Measurements from ENCODE around the gene RTN4RL2.

Gene RTN4RL2

DNA sequence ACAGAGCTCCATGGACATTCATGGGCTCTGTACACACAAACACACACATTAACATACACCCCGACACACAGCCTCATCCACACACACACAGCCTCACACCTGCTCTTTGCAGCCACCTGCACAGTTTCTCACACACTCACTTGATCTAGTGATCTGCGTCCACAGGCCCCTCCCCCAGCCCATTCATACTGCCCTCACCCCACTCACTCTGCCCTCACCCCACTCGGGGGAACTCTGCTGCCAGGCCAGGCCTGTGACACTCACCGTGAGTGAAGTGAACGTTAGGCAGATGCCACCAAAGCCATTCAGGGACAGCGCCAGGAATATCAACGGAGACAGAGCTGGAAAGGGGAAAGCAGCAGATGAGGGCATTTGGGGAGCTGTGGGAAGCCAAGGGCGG, 40.2 kb downstream of the RTN4RL2 start:
- no peak for DNase-seq (ENCODE audit: low read depth)

DNA sequence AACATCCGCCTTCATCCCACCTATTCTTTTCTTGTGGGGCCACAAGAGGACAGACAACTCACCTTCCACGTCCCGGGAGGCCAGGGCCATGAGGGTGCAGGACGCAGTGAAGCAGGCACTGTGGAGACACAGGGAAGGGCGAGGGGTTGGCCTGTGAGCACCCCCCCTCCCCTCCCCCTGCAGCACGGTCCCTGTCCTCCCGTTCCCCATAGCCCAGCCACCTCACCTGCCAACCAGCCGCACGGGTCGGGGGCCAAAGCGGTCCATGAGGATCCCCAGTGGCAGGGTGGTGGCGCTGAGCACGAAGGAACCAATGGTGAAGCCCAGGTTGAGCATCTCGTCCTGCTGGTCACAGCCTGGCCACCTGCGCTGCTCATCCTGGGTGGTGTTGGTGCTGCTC, 40.6 kb downstream of the RTN4RL2 start:
- DNase-seq (ENCODE audit: low read depth) = no peak

GRCh38 chr11:57501953-57502352, 41.6 kb downstream of the RTN4RL2 start:
- DNase-seq (ENCODE audit: low read depth) = no peak

- no peak for DNase-seq (ENCODE audit: low read depth)
Observed at GRCh38 chr11:57502376-57502775, 42.0 kb downstream of the RTN4RL2 start.

- DNase-seq (ENCODE audit: low read depth) = no peak
Observed at GRCh38 chr11:57502870-57503269, 42.5 kb downstream of the RTN4RL2 start.

GRCh38 chr11:57504511-57504910, 44.2 kb downstream of the RTN4RL2 start:
- no peak for DNase-seq (ENCODE audit: low read depth)

DNA sequence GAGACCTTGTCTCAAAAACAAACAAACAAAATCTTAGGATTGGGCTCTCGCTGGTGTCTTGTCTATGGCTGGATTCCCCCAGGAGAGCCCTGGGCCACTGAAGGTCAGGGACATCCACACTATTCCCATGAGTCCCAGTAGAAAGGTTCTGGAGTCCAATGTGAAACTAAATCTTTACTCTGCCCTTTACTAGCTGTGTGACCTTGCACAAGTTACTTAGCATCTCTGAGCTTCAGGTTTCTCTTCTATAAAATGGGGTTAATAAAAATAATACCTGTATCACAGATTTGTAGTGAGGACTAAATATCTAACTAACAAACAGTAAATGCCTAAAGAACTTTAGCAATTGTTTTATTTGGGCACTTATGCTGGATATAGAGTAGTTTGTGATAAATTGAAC, 46.2 kb downstream of the RTN4RL2 start:
- DNase-seq (ENCODE audit: low read depth) = no peak

- DNase-seq (ENCODE audit: low read depth) = no peak
Observed at GRCh38 chr11:57508341-57509170, 48.2 kb downstream of the RTN4RL2 start.

- no peak for DNase-seq (ENCODE audit: low read depth)
Observed at GRCh38 chr11:57511741-57512430, 51.6 kb downstream of the RTN4RL2 start.

DNA sequence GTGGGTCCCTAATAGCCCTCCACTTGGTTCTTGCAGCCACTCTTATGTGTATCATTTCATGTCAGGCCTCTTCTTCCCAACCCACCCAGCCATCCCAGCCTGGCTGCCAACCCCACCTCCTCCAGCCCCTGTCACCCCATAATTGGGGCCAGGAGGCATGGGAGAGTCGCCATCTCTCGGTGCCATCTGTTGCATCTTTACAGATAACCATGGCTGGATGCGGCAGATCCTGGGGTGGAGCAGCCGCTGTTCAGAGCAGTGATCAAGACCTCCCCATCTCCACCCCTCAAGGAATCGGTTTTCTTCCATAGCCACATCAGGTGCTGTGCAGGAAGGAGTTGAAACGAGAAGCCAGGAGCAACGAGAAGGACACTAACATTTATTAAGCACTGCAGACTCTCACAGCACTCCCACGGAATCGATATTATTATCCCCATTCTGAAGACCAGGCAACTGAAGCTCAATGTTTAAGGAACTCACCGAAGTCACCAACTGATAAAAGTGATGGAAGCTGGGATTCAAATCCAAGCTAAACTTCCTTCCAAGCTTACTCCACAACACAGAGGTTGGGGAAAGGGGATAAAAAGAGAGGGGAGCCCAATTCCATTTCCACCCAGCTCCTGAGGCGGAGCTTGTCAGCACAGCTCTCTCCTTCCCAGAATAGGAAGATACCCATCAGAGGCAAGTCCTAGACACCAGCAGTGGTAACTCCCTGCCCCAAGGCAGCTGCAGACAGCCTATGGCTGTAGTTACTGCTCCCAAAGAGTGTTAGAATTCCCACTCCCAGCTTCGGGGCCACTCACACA, 52.5 kb downstream of the RTN4RL2 start:
- no peak for DNase-seq (ENCODE audit: low read depth)

GRCh38 chr11:57513452-57513795, 53.1 kb downstream of the RTN4RL2 start:
- DNase-seq (ENCODE audit: low read depth) = no peak

DNA sequence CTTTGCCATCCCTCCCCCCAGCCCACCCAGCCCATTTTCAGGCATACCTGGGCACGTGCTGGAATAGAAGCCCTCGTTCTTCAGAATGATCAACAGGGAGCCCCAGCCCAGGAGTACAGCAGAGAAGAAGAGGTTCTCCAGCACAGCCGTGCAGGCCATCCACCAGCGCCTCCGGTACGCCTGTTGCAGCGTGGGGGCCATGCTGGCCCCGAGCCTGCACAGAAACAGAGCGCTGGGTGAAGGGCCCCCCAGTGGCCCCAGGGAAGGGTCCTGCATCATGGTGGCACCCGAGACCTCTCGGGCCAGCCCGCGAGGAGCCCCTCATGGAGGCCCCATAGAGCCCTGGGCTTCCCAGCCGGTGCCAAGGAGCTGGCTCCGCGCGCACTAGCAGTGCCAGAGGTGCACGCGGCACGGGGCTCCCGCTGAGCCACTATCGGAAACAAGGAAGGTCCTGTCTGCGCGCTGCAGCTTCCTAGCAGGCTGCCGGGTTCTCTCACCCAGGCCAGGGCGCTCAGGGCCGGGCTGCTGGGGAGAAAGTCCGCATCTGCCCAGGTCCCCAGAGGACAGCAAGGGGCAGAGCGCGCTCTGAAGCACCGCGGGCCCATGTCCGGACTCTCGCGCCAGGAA, 53.7 kb downstream of the RTN4RL2 start:
- DNase-seq (ENCODE audit: low read depth) = no peak

GRCh38 chr11:57514538-57515331, 54.4 kb downstream of the RTN4RL2 start:
- no peak for DNase-seq (ENCODE audit: low read depth)

DNA sequence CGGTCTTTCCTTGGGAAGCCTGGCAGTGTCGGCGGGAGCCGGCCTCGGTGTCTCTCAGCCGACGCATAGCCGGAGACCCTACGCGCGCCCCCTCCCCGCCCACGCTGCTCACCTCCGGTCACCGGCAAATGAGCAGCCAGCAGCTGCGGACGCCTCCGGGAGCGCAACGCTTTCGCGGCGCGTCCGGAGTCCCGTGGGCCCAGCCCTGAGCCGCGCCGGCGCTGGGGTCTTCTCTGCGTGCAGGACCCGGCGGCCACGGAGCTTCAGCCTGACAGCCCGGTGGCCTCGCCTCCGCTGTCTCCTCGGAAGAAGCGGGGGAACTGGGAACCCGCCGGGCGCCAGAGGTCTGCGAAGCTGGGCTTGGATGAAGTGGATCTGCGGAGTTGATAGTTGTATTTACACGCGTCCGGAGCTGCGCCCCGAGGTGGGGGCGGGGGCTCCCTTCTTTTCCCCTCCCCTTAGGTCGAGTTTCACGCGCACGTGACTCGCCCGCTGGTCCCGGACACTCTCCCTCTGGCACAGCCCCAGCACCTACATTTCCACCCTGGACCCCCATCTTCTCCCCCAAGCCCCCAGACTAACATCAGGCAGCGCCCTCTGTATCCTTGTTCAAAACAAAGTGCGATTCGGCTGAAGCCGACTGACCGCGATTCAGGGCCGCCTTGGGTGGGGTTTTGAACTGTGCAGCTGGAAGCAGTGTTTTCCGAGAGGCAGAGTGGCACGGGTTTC, 55.2 kb downstream of the RTN4RL2 start, which contains the start of gene SLC43A1:
Gene SLC43A1 (minus strand): TSS at position 371 of the 729 bp plus-strand sequence. CDS start 1,591 bp downstream, outside the sequence.
- no peak for DNase-seq (ENCODE audit: low read depth)

GRCh38 chr11:57516061-57516443, 55.7 kb downstream of the RTN4RL2 start:
- DNase-seq (ENCODE audit: low read depth) = no peak

DNA sequence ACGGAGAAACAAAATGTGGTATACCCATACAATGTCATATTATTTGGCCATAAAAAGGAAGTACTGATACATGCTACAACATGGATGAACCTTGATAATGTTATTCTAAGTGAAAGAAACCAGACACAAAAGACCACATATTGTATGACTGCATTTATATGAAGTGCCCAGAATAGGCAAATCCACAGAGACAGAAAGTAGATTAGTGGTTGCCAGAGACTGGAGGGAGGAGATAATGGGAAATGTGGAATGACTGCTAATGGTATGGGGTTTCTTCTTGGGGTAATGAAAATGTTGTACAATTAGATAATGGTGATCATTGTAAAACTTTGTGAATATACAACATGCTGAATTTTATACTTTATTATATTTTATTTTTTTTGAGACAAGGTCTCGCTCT, 60.8 kb downstream of the RTN4RL2 start:
- DNase-seq (ENCODE audit: low read depth) = no peak

GRCh38 chr11:57523419-57523818, 63.1 kb downstream of the RTN4RL2 start:
- no peak for DNase-seq (ENCODE audit: low read depth)
